Effector memory CD4-positive, alpha-beta T cell (primary cell): ENCODE results near the gene TRAPPC10.
"Not testable (repeated sequence)": the region's sequence is repeated elsewhere in the genome, so short reads cannot be mapped to it uniquely, and the experiment has no call there.

Experiments used
- DNase-seq, 3 donors: peaks; one replicate each; pipeline ENCODE4 v3.0.0-alpha.2; 2020
- H3K27ac ChIP-seq: 2 replicates; pipeline ENCODE4 v1.7.0; 2013; ENCODE audit warnings: mild to moderate bottlenecking, low read length, moderate library complexity; ENCODE audit not compliant: insufficient read depth, poor library complexity, severe bottlenecking
- H3K27me3 ChIP-seq: replicated peaks from 2 replicates; pipeline ENCODE4 v1.7.0; 2013; ENCODE audit warnings: mild to moderate bottlenecking, low read length; ENCODE audit not compliant: insufficient read depth, control insufficient read depth, poor library complexity, severe bottlenecking
- H3K36me3 ChIP-seq: 2 replicates; pipeline ENCODE4 v1.7.0; 2013; ENCODE audit warnings: mild to moderate bottlenecking, low read length, moderate library complexity; ENCODE audit not compliant: control insufficient read depth, insufficient read depth
- H3K4me1 ChIP-seq: 2 replicates; pipeline ENCODE4 v1.7.0; 2013; ENCODE audit warnings: low read length, mild to moderate bottlenecking; ENCODE audit not compliant: control insufficient read depth, insufficient read depth, poor library complexity, severe bottlenecking
- H3K4me3 ChIP-seq: 2 replicates; pipeline ENCODE4 v1.7.0; 2013; ENCODE audit warnings: low read length, low read depth, mild to moderate bottlenecking; ENCODE audit not compliant: insufficient read depth, poor library complexity, severe bottlenecking
- H3K9me3 ChIP-seq: 2 replicates; pipeline ENCODE4 v1.7.0; 2013; ENCODE audit warnings: mild to moderate bottlenecking, low read length, moderate library complexity; ENCODE audit not compliant: control insufficient read depth

The TRAPPC10 gene

GRCh38 chr21:44098964-44099363, 86.9 kb downstream of the TRAPPC10 start:
- DNase-seq, H3K36me3 ChIP-seq, H3K27ac ChIP-seq, H3K4me3 ChIP-seq, H3K27me3 ChIP-seq, H3K9me3 ChIP-seq, H3K4me1 ChIP-seq: not testable (repeated sequence)

- H3K4me1 ChIP-seq, H3K27ac ChIP-seq, H3K4me3 ChIP-seq, H3K27me3 ChIP-seq, H3K9me3 ChIP-seq, H3K36me3 ChIP-seq: not testable (repeated sequence)
- peak in 2 of 3 donors; percentile 39 to 43 for DNase-seq
These were observed 95.0 kb downstream of the TRAPPC10 start, which contains the start of gene PWP2 for GRCh38 chr21:44107026-44107501. Gene PWP2, plus strand, starts transcription at chr21:44107399. Its CDS starts 18 bp downstream, at chr21:44107417.

GRCh38 chr21:44107589-44107988, 95.5 kb downstream of the TRAPPC10 start:
- H3K36me3 ChIP-seq, H3K27me3 ChIP-seq, H3K4me3 ChIP-seq, DNase-seq, H3K27ac ChIP-seq, H3K9me3 ChIP-seq, H3K4me1 ChIP-seq: not testable (repeated sequence)

- not testable (repeated sequence) for H3K4me3 ChIP-seq, H3K36me3 ChIP-seq, H3K27ac ChIP-seq, H3K9me3 ChIP-seq, DNase-seq, H3K27me3 ChIP-seq, H3K4me1 ChIP-seq
These were observed 101.7 kb downstream of the TRAPPC10 start for GRCh38 chr21:44113702-44114371.

- H3K36me3 ChIP-seq, DNase-seq, H3K27ac ChIP-seq, H3K4me3 ChIP-seq, H3K4me1 ChIP-seq, H3K27me3 ChIP-seq, H3K9me3 ChIP-seq: not testable (repeated sequence)
These were observed 110.0 kb downstream of the TRAPPC10 start for GRCh38 chr21:44122131-44122530.

GRCh38 chr21:44127827-44128226, 115.7 kb downstream of the TRAPPC10 start:
- not testable (repeated sequence) for H3K4me1 ChIP-seq, H3K27ac ChIP-seq, H3K4me3 ChIP-seq, H3K9me3 ChIP-seq, H3K36me3 ChIP-seq, H3K27me3 ChIP-seq, DNase-seq

GRCh38 chr21:44133715-44134057, 121.6 kb downstream of the TRAPPC10 start:
- not testable (repeated sequence) for H3K4me1 ChIP-seq, H3K4me3 ChIP-seq, H3K9me3 ChIP-seq, H3K27ac ChIP-seq, H3K36me3 ChIP-seq, DNase-seq, H3K27me3 ChIP-seq

- not testable (repeated sequence) for H3K27ac ChIP-seq, H3K4me3 ChIP-seq, H3K4me1 ChIP-seq, DNase-seq, H3K36me3 ChIP-seq, H3K9me3 ChIP-seq, H3K27me3 ChIP-seq
These were observed 122.6 kb downstream of the TRAPPC10 start for GRCh38 chr21:44134732-44135131.

- not testable (repeated sequence) for H3K36me3 ChIP-seq, H3K27me3 ChIP-seq, H3K4me1 ChIP-seq, H3K4me3 ChIP-seq, H3K27ac ChIP-seq, DNase-seq, H3K9me3 ChIP-seq
These were observed 125.9 kb downstream of the TRAPPC10 start for GRCh38 chr21:44138039-44138438.

- H3K4me1 ChIP-seq, DNase-seq, H3K27me3 ChIP-seq, H3K4me3 ChIP-seq, H3K9me3 ChIP-seq, H3K36me3 ChIP-seq: not testable (repeated sequence)
- peak overlapping the region; percentile 53 for H3K27ac ChIP-seq
These were observed 127.9 kb downstream of the TRAPPC10 start for GRCh38 chr21:44139787-44140551.
